ENCODE results near the gene MSRB1. TPM values are rescaled to one million over a fixed set of nuclear protein-coding genes. Genes with fewer than 3 reads are reported as not detected.
A peak's percentile ranks its signal among the peaks of the same experiment; 100 is the strongest.
"Not testable (repeated sequence)": the region's sequence is repeated elsewhere in the genome, so short reads cannot be mapped to it uniquely, and the experiment has no call there.

MSRB1 gene
- total and polyA plus RNA-seq, 8 donors, result 9.8 to 66.7 (median 14.9) TPM

GRCh38 chr16:1941162-1942046 lies 1.6 kb downstream of the MSRB1 start:
- H3K27ac ChIP-seq, result peak overlapping the region; percentile 62 to 93
- DNase-seq (no peak), ATAC-seq (no peak)
- TF ChIP-seq CTCF (IDR thresholded peaks at IDR 0.05), result no peak
- no peaks in the 10 kb centered on the region for H3K9me3 ChIP-seq
- peaks cover 6 to 62% of the 10 kb centered on the region in 2 donors for H3K4me1 ChIP-seq
- H3K4me3 ChIP-seq, result peak overlapping the region in 1 of 2 donors; percentile 72
- no peaks in the 10 kb centered on the region for H3K27me3 ChIP-seq
- peaks cover 0 to 49% of the 10 kb centered on the region in 2 donors for H3K36me3 ChIP-seq
- intact Hi-C loops (cut with DNase I), result no loop called here

- Histone ChIP-seq H3K4me3 (peak overlapping the region in 1 of 2 donors; percentile 72), H3K4me1 (peaks cover 6 to 65% of the 10 kb centered on the region in 2 donors), H3K27ac (peak overlapping the region in 1 of 2 donors; percentile 93), H3K36me3 (peaks cover 0 to 51% of the 10 kb centered on the region in 2 donors), H3K27me3 (no peaks in the 10 kb centered on the region), H3K9me3 (no peaks in the 10 kb centered on the region)
- TF ChIP-seq CTCF (IDR thresholded peaks at IDR 0.05), result no peak
- intact Hi-C loops (cut with DNase I), result no loop called here
- ATAC-seq (no peak), DNase-seq (no peak)
Measured at GRCh38 chr16:1940273-1941161, 2.5 kb downstream of the MSRB1 start.

- H3K9me3 ChIP-seq; H3K27me3 ChIP-seq; DNase-seq; ATAC-seq; intact Hi-C loops (cut with DNase I): not testable (repeated sequence)
- Histone ChIP-seq H3K36me3 (peaks cover 0 to 51% of the 10 kb centered on the region in 2 donors), H3K27ac (peak overlapping the region in 1 of 2 donors; percentile 93), H3K4me1 (peaks cover 6 to 69% of the 10 kb centered on the region in 2 donors), H3K4me3 (peak overlapping the region in 1 of 2 donors; percentile 72)
Measured at GRCh38 chr16:1939833-1940232, 3.2 kb downstream of the MSRB1 start.

- Histone ChIP-seq H3K36me3 (peaks cover 0 to 51% of the 10 kb centered on the region in 2 donors), H3K9me3 (no peaks in the 10 kb centered on the region), H3K4me3 (peak overlapping the region in 1 of 2 donors; percentile 8), H3K27me3 (no peaks in the 10 kb centered on the region), H3K27ac (peak overlapping the region in 1 of 2 donors; percentile 93), H3K4me1 (peaks cover 6 to 67% of the 10 kb centered on the region in 2 donors)
- no peak for DNase-seq
- TF ChIP-seq CTCF (IDR thresholded peaks at IDR 0.05), result no peak
- no peak for ATAC-seq
- intact Hi-C loops (cut with DNase I), result no loop called here
Measured at GRCh38 chr16:1938910-1939309, 4.1 kb downstream of the MSRB1 start.

- no peak for TF ChIP-seq CTCF (IDR thresholded peaks at IDR 0.05)
- Histone ChIP-seq H3K27ac (peak overlapping the region in 1 of 2 donors; percentile 93), H3K4me3 (peak overlapping the region in 1 of 2 donors; percentile 8), H3K9me3 (no peaks in the 10 kb centered on the region), H3K27me3 (peaks cover 0 to 4% of the 10 kb centered on the region in 2 donors), H3K36me3 (peaks cover 0 to 51% of the 10 kb centered on the region in 2 donors), H3K4me1 (peaks cover 6 to 62% of the 10 kb centered on the region in 2 donors)
- ATAC-seq, result no peak
- DNase-seq, result peak in 1 of 4 donors; percentile 68
- intact Hi-C loops (cut with DNase I), result no loop called here
Measured at GRCh38 chr16:1938316-1938715, 4.7 kb downstream of the MSRB1 start.
